Measurements from ENCODE around the gene PRAME. TPM values are rescaled to one million over a fixed set of nuclear protein-coding genes. Genes with fewer than 3 reads are reported as not detected.
A peak's percentile ranks its signal among the peaks of the same experiment; 100 is the strongest.
"Not testable (repeated sequence)": the region's sequence is repeated elsewhere in the genome, so short reads cannot be mapped to it uniquely, and the experiment has no call there.

Gene PRAME
- total RNA-seq, 1 donor = 0.36 TPM

GRCh38 chr22:22515890-22516289 lies 43.2 kb downstream of the PRAME start:
- Histone ChIP-seq H3K27ac (ENCODE audit: low read depth, low read length) (no peak overlapping the region), H3K79me2 (ENCODE audit: insufficient read depth, low read length) (no peaks in the 10 kb centered on the region)
- DNase-seq (ENCODE audit: insufficient read length, low spot score, missing footprints) = peak; percentile 18

GRCh38 chr22:22514431-22514830 lies 44.6 kb downstream of the PRAME start:
- not testable (repeated sequence) for H3K27ac ChIP-seq (ENCODE audit: low read depth, low read length); H3K4me2 ChIP-seq (ENCODE audit: insufficient read depth, low read length); H3K4me1 ChIP-seq (ENCODE audit: insufficient read depth, low read length); H4K20me1 ChIP-seq (ENCODE audit: insufficient read depth, low read length); H3K9me3 ChIP-seq (ENCODE audit: low read depth, low read length); DNase-seq (ENCODE audit: insufficient read length, low spot score, missing footprints); H2AFZ ChIP-seq (ENCODE audit: low read length); H3K4me3 ChIP-seq (ENCODE audit: insufficient read depth, low read length); H3K36me3 ChIP-seq (ENCODE audit: insufficient read depth, low read length); H3K79me2 ChIP-seq (ENCODE audit: insufficient read depth, low read length)
- H3K27me3 ChIP-seq (ENCODE audit: insufficient read depth, low read length) = peaks cover 11% of the 10 kb centered on the region

More at GRCh38 chr22:22515890-22516289, 43.2 kb downstream of the PRAME start:
- no peaks in the 10 kb centered on the region for H4K20me1 ChIP-seq (ENCODE audit: insufficient read depth, low read length)
- no peaks in the 10 kb centered on the region for H3K4me1 ChIP-seq (ENCODE audit: insufficient read depth, low read length)
- H3K36me3 ChIP-seq (ENCODE audit: insufficient read depth, low read length) = no peaks in the 10 kb centered on the region
- no peak for TF ChIP-seq CTCF (IDR thresholded peaks at IDR 0.05; ENCODE audit: extremely low read depth, low read depth, low read length)
- H3K4me3 ChIP-seq (ENCODE audit: insufficient read depth, low read length) = no peak overlapping the region
- H3K4me2 ChIP-seq (ENCODE audit: insufficient read depth, low read length) = no peak overlapping the region
- H3K27me3 ChIP-seq (ENCODE audit: insufficient read depth, low read length) = peaks cover 11% of the 10 kb centered on the region
- no peaks in the 10 kb centered on the region for H3K9me3 ChIP-seq (ENCODE audit: low read depth, low read length)
- no peak overlapping the region for H2AFZ ChIP-seq (ENCODE audit: low read length)

GRCh38 chr22:22513619-22514018 lies 45.4 kb downstream of the PRAME start:
- Histone ChIP-seq H3K79me2 (ENCODE audit: insufficient read depth, low read length) (no peaks in the 10 kb centered on the region), H3K4me1 (ENCODE audit: insufficient read depth, low read length) (no peaks in the 10 kb centered on the region), H3K27ac (ENCODE audit: low read depth, low read length) (no peak overlapping the region), H4K20me1 (ENCODE audit: insufficient read depth, low read length) (no peaks in the 10 kb centered on the region), H3K36me3 (ENCODE audit: insufficient read depth, low read length) (no peaks in the 10 kb centered on the region), H3K9me3 (ENCODE audit: low read depth, low read length) (no peaks in the 10 kb centered on the region), H3K4me3 (ENCODE audit: insufficient read depth, low read length) (no peak overlapping the region), H3K27me3 (ENCODE audit: insufficient read depth, low read length) (peaks cover 11% of the 10 kb centered on the region), H2AFZ (ENCODE audit: low read length) (no peak overlapping the region), H3K4me2 (ENCODE audit: insufficient read depth, low read length) (no peak overlapping the region)
- no peak for DNase-seq (ENCODE audit: insufficient read length, low spot score, missing footprints)
- no peak for TF ChIP-seq CTCF (IDR thresholded peaks at IDR 0.05; ENCODE audit: extremely low read depth, low read depth, low read length)

GRCh38 chr22:22512951-22513350 lies 46.1 kb downstream of the PRAME start:
- peaks cover 11% of the 10 kb centered on the region for H3K27me3 ChIP-seq (ENCODE audit: insufficient read depth, low read length)
- DNase-seq (ENCODE audit: insufficient read length, low spot score, missing footprints) = no peak
- H3K36me3 ChIP-seq (ENCODE audit: insufficient read depth, low read length) = no peaks in the 10 kb centered on the region
- H4K20me1 ChIP-seq (ENCODE audit: insufficient read depth, low read length) = no peaks in the 10 kb centered on the region
- no peak overlapping the region for H3K4me2 ChIP-seq (ENCODE audit: insufficient read depth, low read length)
- no peak overlapping the region for H2AFZ ChIP-seq (ENCODE audit: low read length)
- H3K79me2 ChIP-seq (ENCODE audit: insufficient read depth, low read length) = no peaks in the 10 kb centered on the region
- no peak overlapping the region for H3K4me3 ChIP-seq (ENCODE audit: insufficient read depth, low read length)
- TF ChIP-seq CTCF (IDR thresholded peaks at IDR 0.05; ENCODE audit: extremely low read depth, low read depth, low read length) = no peak
- H3K27ac ChIP-seq (ENCODE audit: low read depth, low read length) = no peak overlapping the region
- no peaks in the 10 kb centered on the region for H3K9me3 ChIP-seq (ENCODE audit: low read depth, low read length)
- H3K4me1 ChIP-seq (ENCODE audit: insufficient read depth, low read length) = peaks cover 2% of the 10 kb centered on the region

- H3K9me3 ChIP-seq (ENCODE audit: low read depth, low read length); H3K4me2 ChIP-seq (ENCODE audit: insufficient read depth, low read length); H3K4me1 ChIP-seq (ENCODE audit: insufficient read depth, low read length); H2AFZ ChIP-seq (ENCODE audit: low read length); H3K27ac ChIP-seq (ENCODE audit: low read depth, low read length); DNase-seq (ENCODE audit: insufficient read length, low spot score, missing footprints); H3K36me3 ChIP-seq (ENCODE audit: insufficient read depth, low read length); H3K79me2 ChIP-seq (ENCODE audit: insufficient read depth, low read length); H3K4me3 ChIP-seq (ENCODE audit: insufficient read depth, low read length); H4K20me1 ChIP-seq (ENCODE audit: insufficient read depth, low read length): not testable (repeated sequence)
- peaks cover 11% of the 10 kb centered on the region for H3K27me3 ChIP-seq (ENCODE audit: insufficient read depth, low read length)
Observed at GRCh38 chr22:22510833-22511232, 48.2 kb downstream of the PRAME start.

- H3K4me3 ChIP-seq (ENCODE audit: insufficient read depth, low read length); DNase-seq (ENCODE audit: insufficient read length, low spot score, missing footprints); H3K79me2 ChIP-seq (ENCODE audit: insufficient read depth, low read length); H3K9me3 ChIP-seq (ENCODE audit: low read depth, low read length); H3K4me2 ChIP-seq (ENCODE audit: insufficient read depth, low read length); H3K4me1 ChIP-seq (ENCODE audit: insufficient read depth, low read length); H3K27me3 ChIP-seq (ENCODE audit: insufficient read depth, low read length); H3K36me3 ChIP-seq (ENCODE audit: insufficient read depth, low read length); H2AFZ ChIP-seq (ENCODE audit: low read length); H4K20me1 ChIP-seq (ENCODE audit: insufficient read depth, low read length); H3K27ac ChIP-seq (ENCODE audit: low read depth, low read length): not testable (repeated sequence)
Observed at GRCh38 chr22:22509912-22510311, 49.2 kb downstream of the PRAME start.
